ENCODE data around the gene CDC42BPA. TPM values are rescaled to one million over a fixed set of nuclear protein-coding genes. Genes with fewer than 3 reads are reported as not detected.
A peak's percentile ranks its signal among the peaks of the same experiment; 100 is the strongest.

The CDC42BPA gene
- total RNA-seq, 1 experiment from 2014 or later: 30.1 TPM

DNA sequence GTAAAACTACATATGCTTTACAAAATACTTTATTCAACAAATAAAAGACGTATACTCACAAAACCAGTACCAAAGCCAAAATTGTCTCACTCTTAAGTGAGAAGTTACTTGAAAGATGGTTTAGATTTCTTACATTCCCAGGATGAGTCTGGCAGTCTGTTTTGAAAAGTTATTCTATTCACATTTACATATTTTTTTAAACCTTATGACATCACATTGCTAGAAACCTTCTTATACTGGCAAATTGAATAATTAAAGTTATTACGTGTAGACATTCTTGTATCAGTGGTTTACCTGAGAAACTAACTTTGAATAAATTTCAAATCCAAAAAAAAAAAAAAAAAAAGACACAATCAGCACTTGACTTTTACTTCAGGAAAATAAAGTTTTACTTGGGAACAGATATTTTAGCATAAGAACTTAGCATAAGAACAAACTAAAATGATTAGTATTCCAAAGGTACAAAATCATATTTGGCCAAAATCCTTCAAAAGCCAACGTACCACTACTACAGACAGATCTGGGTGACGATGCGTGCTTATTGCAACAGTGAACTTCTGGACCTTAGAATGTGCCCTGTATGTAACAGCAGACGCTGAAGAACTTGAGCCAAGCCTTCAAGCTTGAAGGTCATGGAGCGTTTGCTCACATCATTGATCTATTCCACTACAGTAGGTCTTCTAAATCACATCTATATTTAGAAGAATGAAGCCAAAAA, 2.5 kb downstream of the CDC42BPA start:
- Histone ChIP-seq H3K18ac (ENCODE audit: insufficient read length, low read depth, low read length) (no peak overlapping the region), H3K79me2 (ENCODE audit: insufficient read depth, low read length) (peaks cover 30% of the 10 kb centered on the region; the same call in 1 of the 2 replicates), H3K4ac (ENCODE audit: low read depth, low read length) (no peak overlapping the region), H2BK15ac (ENCODE audit: low read depth, low read length) (no peak overlapping the region), H2BK5ac (ENCODE audit: insufficient read length, low read length) (no peak overlapping the region), H3K27me3 (ENCODE audit: insufficient read depth, low read length) (no peaks in the 10 kb centered on the region), H3K79me1 (ENCODE audit: insufficient read depth, low read depth, low read length, poor library complexity, severe bottlenecking) (no peaks in the 10 kb centered on the region), H3K27ac (ENCODE audit: insufficient read length, low read depth, low read length) (no peak overlapping the region), H2AFZ (ENCODE audit: low read length) (no peak overlapping the region), H3K23ac (ENCODE audit: insufficient read length, low read depth, low read length) (no peak overlapping the region), H3K4me2 (ENCODE audit: insufficient read depth, insufficient read length, low read length) (peak overlapping the region; percentile 85), H3K9ac (ENCODE audit: extremely low read depth, insufficient read length, low read length) (peak overlapping the region; percentile 70), H4K8ac (replicated peaks; ENCODE audit: insufficient read length, low read depth, low read length) (no peak overlapping the region), H2BK120ac (ENCODE audit: low read depth, low read length, poor library complexity, severe bottlenecking) (no peak overlapping the region), H2BK12ac (ENCODE audit: insufficient read length, low read depth, low read length) (no peak overlapping the region), H2AK5ac (ENCODE audit: insufficient read length, low read length) (no peak overlapping the region), H3T11ph (ENCODE audit: low read length) (no peak overlapping the region), H3K56ac (ENCODE audit: insufficient read length, low read depth, low read length) (no peak overlapping the region), H4K5ac (ENCODE audit: insufficient read length, low read depth, low read length) (no peak overlapping the region), H3K23me2 (ENCODE audit: insufficient read length, low read depth, low read length, poor library complexity, severe bottlenecking) (peaks cover 12% of the 10 kb centered on the region), H4K91ac (ENCODE audit: insufficient read length, low read depth, low read length) (no peak overlapping the region), H2BK20ac (ENCODE audit: low read depth, low read length, poor library complexity, severe bottlenecking) (no peak overlapping the region), H4K20me1 (ENCODE audit: control insufficient read depth, insufficient read depth, insufficient read length) (no peaks in the 10 kb centered on the region), H3K14ac (ENCODE audit: insufficient read depth, low read length) (no peak overlapping the region), H3K9me3 (ENCODE audit: control insufficient read depth, low read depth, low read length) (no peaks in the 10 kb centered on the region), H3K4me1 (ENCODE audit: insufficient read depth, low read length) (peaks cover 4% of the 10 kb centered on the region; the same call in 1 of the 2 replicates)
- H3K27ac Mint-ChIP-seq: no peak overlapping the region
- H3K4me3 Mint-ChIP-seq: peak overlapping the region; percentile 87 to 94
- 0 out of 5 replicates have a peak, but pooled peaks cover 0 to 2% of the 10 kb centered on the region in 2 experiments for H3K9me3 Mint-ChIP-seq
- WGBS (ENCODE audit: extremely low coverage, insufficient read length, low lambda C conversion rate): no CpG with 5 or more reads among the region's 7 CpGs
- DNase-seq: no peak
- peaks cover 0 to 2% (median 0%) of the 10 kb centered on the region in 3 experiments; a peak in 2 of 7 replicates for H3K36me3 Mint-ChIP-seq (ENCODE audit: insufficient read depth in 1 of 3, low read depth in 3 of 3)
- H3K27me3 Mint-ChIP-seq (ENCODE audit: low read depth): no peaks in the 10 kb centered on the region; the same call in 1 of the 2 replicates
- peaks cover 45 to 52% of the 10 kb centered on the region in 2 experiments for H3K4me1 Mint-ChIP-seq
- TF ChIP-seq, protein P1, sequence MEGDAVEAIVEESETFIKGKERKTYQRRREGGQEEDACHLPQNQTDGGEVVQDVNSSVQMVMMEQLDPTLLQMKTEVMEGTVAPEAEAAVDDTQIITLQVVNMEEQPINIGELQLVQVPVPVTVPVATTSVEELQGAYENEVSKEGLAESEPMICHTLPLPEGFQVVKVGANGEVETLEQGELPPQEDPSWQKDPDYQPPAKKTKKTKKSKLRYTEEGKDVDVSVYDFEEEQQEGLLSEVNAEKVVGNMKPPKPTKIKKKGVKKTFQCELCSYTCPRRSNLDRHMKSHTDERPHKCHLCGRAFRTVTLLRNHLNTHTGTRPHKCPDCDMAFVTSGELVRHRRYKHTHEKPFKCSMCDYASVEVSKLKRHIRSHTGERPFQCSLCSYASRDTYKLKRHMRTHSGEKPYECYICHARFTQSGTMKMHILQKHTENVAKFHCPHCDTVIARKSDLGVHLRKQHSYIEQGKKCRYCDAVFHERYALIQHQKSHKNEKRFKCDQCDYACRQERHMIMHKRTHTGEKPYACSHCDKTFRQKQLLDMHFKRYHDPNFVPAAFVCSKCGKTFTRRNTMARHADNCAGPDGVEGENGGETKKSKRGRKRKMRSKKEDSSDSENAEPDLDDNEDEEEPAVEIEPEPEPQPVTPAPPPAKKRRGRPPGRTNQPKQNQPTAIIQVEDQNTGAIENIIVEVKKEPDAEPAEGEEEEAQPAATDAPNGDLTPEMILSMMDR (conservative IDR thresholded peaks at IDR 0.05): no peak

All from H9 (cell line).